ENCODE results near the gene SNPH. TPM values are rescaled to one million over a fixed set of nuclear protein-coding genes. Genes with fewer than 3 reads are reported as not detected.

The SNPH gene
- total and polyA plus RNA-seq, 4 donors: 1.2 to 3.3 (median 2.1) TPM

- no peak overlapping the region for H3K27ac ChIP-seq (ENCODE audit: low read depth in 1 of 2, low read length in 1 of 2)
- no peaks in the 10 kb centered on the region for H3K36me3 ChIP-seq (ENCODE audit: control insufficient read depth in 4 of 4, insufficient read depth in 4 of 4, low read length in 4 of 4)
- DNase-seq (no peak), ATAC-seq (ENCODE audit: insufficient read depth, low FRiP score) (no peak)
- H3K4me3 ChIP-seq: no peak overlapping the region
- 92 to 97% methylated on average over 1 of the region's 1 CpG for WGBS, 2 donors
- H3K27me3 ChIP-seq (ENCODE audit: control insufficient read depth in 3 of 3, insufficient read depth in 3 of 3, low read length in 2 of 3): no peaks in the 10 kb centered on the region
- TF ChIP-seq CTCF (IDR thresholded peaks at IDR 0.05; ENCODE audit: control extremely low read depth, extremely low read depth): no peak
- H3K9me3 ChIP-seq (ENCODE audit: control insufficient read depth in 4 of 4, insufficient read depth in 3 of 4, low read length in 3 of 4): no peaks in the 10 kb centered on the region
- peaks cover 0 to 7% (median 5%) of the 10 kb centered on the region in 5 donors for H3K4me1 ChIP-seq (ENCODE audit: control insufficient read depth in 5 of 5, insufficient read depth in 5 of 5, low read length in 5 of 5)
- no peak overlapping the region for H3K9ac ChIP-seq (ENCODE audit: insufficient read depth in 1 of 2, low read length in 2 of 2)
These were observed 26.5 kb downstream of the SNPH start for GRCh38 chr20:1292620-1293019.

- DNase-seq: no peak
- no peak overlapping the region for H3K4me3 ChIP-seq
- no peak overlapping the region for H3K9ac ChIP-seq (ENCODE audit: insufficient read depth in 1 of 2, low read length in 2 of 2)
- TF ChIP-seq CTCF (IDR thresholded peaks at IDR 0.05; ENCODE audit: control extremely low read depth, extremely low read depth): no peak
- H3K27ac ChIP-seq (ENCODE audit: low read depth in 1 of 2, low read length in 1 of 2): no peak overlapping the region
- H3K4me1 ChIP-seq (ENCODE audit: control insufficient read depth in 5 of 5, insufficient read depth in 5 of 5, low read length in 5 of 5): peaks cover 0 to 10% (median 5%) of the 10 kb centered on the region in 5 donors
- H3K9me3 ChIP-seq (ENCODE audit: control insufficient read depth in 4 of 4, insufficient read depth in 3 of 4, low read length in 3 of 4): no peaks in the 10 kb centered on the region
- no peaks in the 10 kb centered on the region for H3K27me3 ChIP-seq (ENCODE audit: control insufficient read depth in 3 of 3, insufficient read depth in 3 of 3, low read length in 2 of 3)
- WGBS, 2 donors: 87 to 89% methylated on average over 6 of the region's 6 CpGs
- ATAC-seq (ENCODE audit: insufficient read depth, low FRiP score): no peak
- H3K36me3 ChIP-seq (ENCODE audit: control insufficient read depth in 4 of 4, insufficient read depth in 4 of 4, low read length in 4 of 4): no peaks in the 10 kb centered on the region
These were observed 27.7 kb downstream of the SNPH start for GRCh38 chr20:1293641-1294379.

- Histone ChIP-seq H3K9ac (ENCODE audit: insufficient read depth in 1 of 2, low read length in 2 of 2) (no peak overlapping the region), H3K4me3 (no peak overlapping the region), H3K27ac (ENCODE audit: low read depth in 1 of 2, low read length in 1 of 2) (no peak overlapping the region), H3K4me1 (ENCODE audit: control insufficient read depth in 5 of 5, insufficient read depth in 5 of 5, low read length in 5 of 5) (peaks cover 0 to 10% (median 5%) of the 10 kb centered on the region in 5 donors), H3K36me3 (ENCODE audit: control insufficient read depth in 4 of 4, insufficient read depth in 4 of 4, low read length in 4 of 4) (no peaks in the 10 kb centered on the region), H3K9me3 (ENCODE audit: control insufficient read depth in 4 of 4, insufficient read depth in 3 of 4, low read length in 3 of 4) (no peaks in the 10 kb centered on the region), H3K27me3 (ENCODE audit: control insufficient read depth in 3 of 3, insufficient read depth in 3 of 3, low read length in 2 of 3) (no peaks in the 10 kb centered on the region)
- DNase-seq (no peak), ATAC-seq (ENCODE audit: insufficient read depth, low FRiP score) (no peak)
- 92 to 95% methylated on average over 8 of the region's 8 CpGs for WGBS, 2 donors
- no peak for TF ChIP-seq CTCF (IDR thresholded peaks at IDR 0.05; ENCODE audit: control extremely low read depth, extremely low read depth)
These were observed 28.4 kb downstream of the SNPH start for GRCh38 chr20:1294497-1294896.
